K562 (cell line): Measurements from ENCODE around the gene KBTBD2. TPM values are rescaled to one million over a fixed set of nuclear protein-coding genes. Genes with fewer than 3 reads are reported as not detected.
A peak's percentile ranks its signal among the peaks of the same experiment; 100 is the strongest.

Source experiments
- ATAC-seq: fragments of 200-7000 bp; cut with Tn5 transposase; 3 replicates; pipeline ENCODE4 v1.9.1; 2020; ENCODE audit warnings: moderate library complexity
- BruUV-seq: library from RNA; stranded (reverse); fragments of 400-500 nt; replicated peaks from 2 replicates; lab custom pipeline; 2021; lab: Mats Ljungman, UMichigan
- CTCF ChIA-PET: fragments of 300-600 bp; formaldehyde crosslinking; extraction: SDS; loops from one replicate; lab custom pipeline; 2021; ENCODE audit warnings: low intra/inter-chr PET ratio; lab: Yijun Ruan, JAX
- POLR2A ChIA-PET: fragments of 300-600, 350-650 bp; sonication (Branson Sonifier 250); formaldehyde crosslinking; extraction: SDS; loops from one replicate; lab custom pipeline; 2021; ENCODE audit warnings: antibody characterized with exemption, inconsistent platforms; lab: Yijun Ruan, JAX
- DNase-seq, 4 experiments: peaks; one replicate each; pipeline versions ENCODE4 v3.0.0 to v3.0.0-alpha.2; 2011 to 2018; ENCODE audit warnings: low spot score in 3 of 4, mixed read lengths in 3 of 4; ENCODE audit errors: extremely low read depth in 1 of 4
- FAIRE-seq: peaks from 2 replicates; lab custom pipeline; 2011; peaks lifted over from hg19 to GRCh38; lab: Jason Lieb, UNC
- H2AFZ ChIP-seq: 2 replicates; pipeline ENCODE4 v1.6.0; 2011; ENCODE audit warnings: low read depth, low read length, control low read depth, inconsistent platforms
- H3K27ac ChIP-seq: fragments of 200-600 bp; 3 replicates; pipeline ENCODE4 v1.8.0; 2011; ENCODE audit warnings: low read depth, mild to moderate bottlenecking, control low read depth, inconsistent platforms, low read length, moderate library complexity, mixed read lengths; ENCODE audit errors: extremely low read depth
- H3K27me3 ChIP-seq, 2 experiments: fragments of 300-600 bp in 1 of 2; 2 replicates in 1 of 2; 3 replicates in 1 of 2; pipeline versions ENCODE4 v1.6.0 to v1.8.0; 2011; ENCODE audit warnings: inconsistent platforms in 2 of 2, low read length in 2 of 2, mild to moderate bottlenecking in 1 of 2, mixed read lengths in 1 of 2, moderate library complexity in 1 of 2; ENCODE audit not compliant: control insufficient read depth in 2 of 2, insufficient read depth in 2 of 2
- H3K36me3 ChIP-seq: fragments of 300-600 bp; 3 replicates; pipeline ENCODE4 v1.8.0; 2011; ENCODE audit warnings: mild to moderate bottlenecking, low read length, inconsistent platforms; ENCODE audit not compliant: control insufficient read depth, insufficient read depth
- H3K4me1 ChIP-seq, 2 experiments: fragments of 200-600 bp in 1 of 2; replicated peaks in 1 of 2; 2 replicates in 1 of 2; 3 replicates in 1 of 2; pipeline versions ENCODE4 v1.5.1 to v1.8.0; 2011; ENCODE audit warnings: inconsistent platforms in 2 of 2, low read length in 2 of 2, mild to moderate bottlenecking in 1 of 2, mixed read lengths in 1 of 2, moderate library complexity in 1 of 2; ENCODE audit not compliant: control insufficient read depth in 2 of 2, insufficient read depth in 2 of 2
- H3K4me2 ChIP-seq: 2 replicates; pipeline ENCODE4 v1.6.1; 2011; ENCODE audit warnings: low read length, control low read depth, inconsistent platforms, mixed read lengths; ENCODE audit not compliant: insufficient read depth
- H3K4me3 ChIP-seq: fragments of 200-600 bp; sonication (generic), shearing (Covaris generic); 2 replicates; pipeline ENCODE4 v1.5.1; 2016; ENCODE audit warnings: control low read depth, inconsistent platforms
- H3K79me2 ChIP-seq: fragments of 200-600 bp; 3 replicates; pipeline ENCODE4 v1.8.0; 2011; ENCODE audit warnings: low read length, inconsistent platforms; ENCODE audit not compliant: control insufficient read depth, insufficient read depth
- H3K9ac ChIP-seq, 2 experiments: 2 replicates each; pipeline versions ENCODE4 v1.6.0 to v1.6.1; 2011; ENCODE audit warnings: low read depth in 2 of 2, low read length in 2 of 2, control low read depth in 1 of 2, inconsistent platforms in 1 of 2, mild to moderate bottlenecking in 1 of 2, mixed read lengths in 1 of 2; ENCODE audit not compliant: insufficient read depth in 1 of 2
- H3K9me1 ChIP-seq: one replicate; pipeline ENCODE4 v1.6.0; 2011; ENCODE audit warnings: inconsistent platforms, mild to moderate bottlenecking, low read length, moderate library complexity; ENCODE audit not compliant: control insufficient read depth, insufficient read depth
- H3K9me3 ChIP-seq: replicated peaks from 2 replicates; pipeline ENCODE4 v1.5.1; 2011; ENCODE audit warnings: low read depth, low read length, inconsistent platforms; ENCODE audit not compliant: control insufficient read depth, insufficient read depth
- H4K20me1 ChIP-seq: replicated peaks from 2 replicates; pipeline ENCODE4 v1.6.1; 2011; ENCODE audit warnings: low read length, inconsistent platforms, mixed read lengths; ENCODE audit not compliant: control insufficient read depth, insufficient read depth
- ARHGAP35 ChIP-seq: fragments of 450-650 bp; IDR thresholded peaks from 2 replicates; pipeline ENCODE4 v1.6.1; 2018; ENCODE audit not compliant: partially characterized antibody
- CXXC5 ChIP-seq: fragments of 250-450 bp; sonication (Bioruptor Pico); IDR thresholded peaks from 2 replicates; pipeline ENCODE4 v1.8.0; 2022; ENCODE audit warnings: inconsistent platforms, mild to moderate bottlenecking, moderate library complexity
- HBP1 ChIP-seq: fragments of 450-650 bp; formaldehyde crosslinking; IDR thresholded peaks from 2 replicates; pipeline ENCODE4 v1.4.0; 2022; ENCODE audit warnings: missing genetic modification characterization
- ILF3 ChIP-seq: fragments of 450-650 bp; IDR thresholded peaks from 2 replicates; pipeline ENCODE4 v1.6.1; 2018; ENCODE audit warnings: antibody characterized with exemption, mild to moderate bottlenecking, moderate library complexity, borderline replicate concordance
- MLLT1 ChIP-seq, 2 experiments: fragments of 450-650 bp; IDR thresholded peaks; 2 replicates each; pipeline ENCODE4 v1.6.1; 2016
- MNT ChIP-seq, 2 experiments: fragments of 450-650 bp; conservative IDR thresholded peaks; 2 replicates each; pipeline ENCODE4 v1.6.1; 2017; ENCODE audit warnings: mild to moderate bottlenecking in 2 of 2, moderate library complexity in 2 of 2
- MTA1 ChIP-seq: fragments of 450-650 bp; IDR thresholded peaks from 2 replicates; pipeline ENCODE4 v1.6.1; 2017; ENCODE audit warnings: borderline replicate concordance
- NBN ChIP-seq: fragments of 450-650 bp; IDR thresholded peaks from 2 replicates; pipeline ENCODE4 v1.6.1; 2016; ENCODE audit warnings: low read depth, mild to moderate bottlenecking
- OTX1 ChIP-seq: fragments of 450-650 bp; formaldehyde crosslinking; IDR thresholded peaks from 2 replicates; pipeline ENCODE4 v1.4.0; 2022; ENCODE audit warnings: mild to moderate bottlenecking
- TFAM ChIP-seq: fragments of 250-450 bp; sonication (Bioruptor Pico); conservative IDR thresholded peaks from 2 replicates; pipeline ENCODE4 v1.5.0; 2021; ENCODE audit warnings: mild to moderate bottlenecking, moderate library complexity
- TSC22D4 ChIP-seq: fragments of 450-650 bp; IDR thresholded peaks from 2 replicates; pipeline ENCODE4 v1.6.1; 2016; ENCODE audit warnings: missing genetic modification characterization, missing biosample characterization, control low read depth
- ZBTB7A ChIP-seq: IDR thresholded peaks from 2 replicates; pipeline ENCODE4 v1.6.1; 2011; ENCODE audit warnings: low read depth, mild to moderate bottlenecking, low read length, moderate library complexity, borderline replicate concordance; ENCODE audit not compliant: control insufficient read depth
- ZNF324 ChIP-seq: fragments of 250-450 bp; sonication (Bioruptor Pico); IDR thresholded peaks from 2 replicates; pipeline ENCODE4 v1.4.0; 2020; ENCODE audit warnings: mild to moderate bottlenecking
- ZNF57 ChIP-seq: fragments of 450-650 bp; formaldehyde crosslinking; IDR thresholded peaks from 2 replicates; pipeline ENCODE4 v1.4.0; 2020; ENCODE audit warnings: mild to moderate bottlenecking, moderate library complexity
- ZNF589 ChIP-seq: fragments of 200-800 bp; sonication (Bioruptor generic); IDR thresholded peaks from 2 replicates; pipeline ENCODE4 v1.6.1; 2016; ENCODE audit warnings: low read depth, missing genetic modification characterization, missing compliant biosample characterization
- ZNF668 ChIP-seq: fragments of 250-450 bp; sonication (Bioruptor Pico); IDR thresholded peaks from 2 replicates; pipeline ENCODE4 v1.8.0; 2022; ENCODE audit warnings: mild to moderate bottlenecking, inconsistent platforms
- WGBS: fragments of 100-300 bp; shearing (Covaris generic); methylation state at CpG from one replicate; pipeline ENCODE4 v1.1.6; 2016; ENCODE audit warnings: low coverage, mixed read lengths; ENCODE audit not compliant: insufficient coverage; ENCODE audit errors: missing lambda C conversion rate; 5-methylcytosine and 5-hydroxymethylcytosine counted together
- in situ Hi-C: fragments of 300-500 bp; cut with MboI; formaldehyde crosslinking; loops from 4 replicates; pipeline ENCODE4 v1.15.0; 2018; ENCODE audit warnings: inconsistent platforms, mixed read lengths
- intact Hi-C: fragments of 100-400 bp; cut with micrococcal nuclease; formaldehyde crosslinking; loops from 2 replicates; pipeline ENCODE4 v1.14.2; 2022
- polyA plus RNA-seq, 8 experiments: library from polyadenylated mRNA; depleted of rRNA in 4 of 8; stranded (reverse) in 5 of 8; unstranded in 3 of 8; fragments of >200 nt; fragmentation: Nextera tagmentation in 2 of 8; fragmentation: Illumina TruSeq in 1 of 8; extraction: Ambion mirVana in 2 of 8; extraction: Trizol in 1 of 8; gene quantifications; 2 replicates each; pipeline versions ENCODE4 v1.2.1 to v1.2.3, GENCODE V29; 2011 to 2014; ENCODE audit warnings: inconsistent platforms in 1 of 8, missing spikeins in 1 of 8
- total RNA-seq, 7 experiments: library from RNA; depleted of rRNA in 6 of 7; stranded (reverse); fragments of >200 nt in 6 of 7; fragmentation: Illumina TruSeq in 2 of 7; extraction: Trizol in 2 of 7; gene quantifications; 2 replicates each; pipeline versions ENCODE4 v1.2.1 to v1.2.3, GENCODE V29; 2011 to 2021; ENCODE audit warnings: low replicate concordance in 1 of 7

KBTBD2 gene
- total and polyA plus RNA-seq, 9 of the 15 experiments (the other 6 are each of a cell fraction or from before 2014, with no cell fraction given), result 22.8 to 62.2 (median 30.8) TPM

- TF ChIP-seq CXXC5 (CRISPR knock-in tag) (no peak; the same call in 1 of the 2 replicates), MTA1 (no peak), ZNF324 (CRISPR knock-in tag) (no peak), ZNF589 (CRISPR knock-in tag) (peak; percentile 73; the same call in 1 of the 2 replicates), ARHGAP35 (no peak), TSC22D4 (no peak)
These were observed 400 bp upstream of the KBTBD2 start (continued) for GRCh38 chr7:32891800-32892520.

GRCh38 chr7:32890793-32891042 is 842 bp downstream of the KBTBD2 start:
- peak overlapping the region; percentile 95 to 99 for H3K9ac ChIP-seq
- 1% methylated on average over 8 of the region's 8 CpGs for WGBS
- 0 out of 2 replicates have a peak, but pooled peaks have one; percentile 29 for TF ChIP-seq HBP1 (CRISPR knock-in tag)
- TF ChIP-seq OTX1 (CRISPR knock-in tag), result 0 out of 2 replicates have a peak, but pooled peaks have one; percentile 33
- TF ChIP-seq MLLT1 (IDR thresholded peaks at IDR 0.05), result peak; percentile 54 to 73; a peak in 2 of 4 replicates
- no peak for TF ChIP-seq TFAM (CRISPR knock-in tag)
- no peak for TF ChIP-seq ILF3
- no peak for TF ChIP-seq ZBTB7A
- 0 out of 2 replicates have a peak, but pooled peaks have one; percentile 3 for TF ChIP-seq NBN
- TF ChIP-seq ZNF668 (CRISPR knock-in tag), result no peak
- TF ChIP-seq MNT (conservative IDR thresholded peaks at IDR 0.05), result peak in 1 of 2 experiments; percentile 10; a peak in 2 of 4 replicates
- no peak for TF ChIP-seq ZNF57 (CRISPR knock-in tag)

More at GRCh38 chr7:32890793-32891042, 842 bp downstream of the KBTBD2 start:
- peaks cover 53% of the 10 kb centered on the region for H3K79me2 ChIP-seq
- H4K20me1 ChIP-seq, result peaks cover 11% of the 10 kb centered on the region; the same call in 1 of the 2 replicates
- CTCF ChIA-PET, result interaction anchor here (0.6 kb wide), 1 partner anchor 52 kb away, joined by 3 read pairs; no protein-coding TSS in a partner anchor
- in situ Hi-C loops, result no loop called here
- peak overlapping the region; percentile 84 for H3K4me3 ChIP-seq
- peak overlapping the region; percentile 20 for H2AFZ ChIP-seq
- peak; percentile 49 for FAIRE-seq
- POLR2A ChIA-PET, result interaction anchor here (0.6 to 9.5 kb wide), 7 partner anchors 9 to 171 kb away, joined by 3 to 111 read pairs (median 5); partner anchors contain the start of gene NT5C3A
- H3K4me2 ChIP-seq, result peak overlapping the region; percentile 89
- no peaks in the 10 kb centered on the region for H3K9me1 ChIP-seq
- no peak for DNase-seq
- H3K27ac ChIP-seq, result peak overlapping the region; percentile 99
- peaks cover 24 to 41% of the 10 kb centered on the region in 2 experiments for H3K4me1 ChIP-seq
- H3K36me3 ChIP-seq, result peaks cover 14% of the 10 kb centered on the region; the same call in 2 of the 3 replicates
- intact Hi-C loops, result loop anchor here (2.0 to 5.0 kb wide), 3 partner anchors 52 to 398 kb away; partner anchors contain the start of gene LSM5
- ATAC-seq, result no peak
- BruUV-seq, result no TSS peak
- no peaks in the 10 kb centered on the region for H3K27me3 ChIP-seq
- H3K9me3 ChIP-seq, result no peaks in the 10 kb centered on the region
